ENCODE data around the gene ADAMTS1. TPM values are rescaled to one million over a fixed set of nuclear protein-coding genes. Genes with fewer than 3 reads are reported as not detected.

Gene ADAMTS1
- total and polyA plus RNA-seq, 12 donors: 9.3 to 111 (median 41.9) TPM

DNA sequence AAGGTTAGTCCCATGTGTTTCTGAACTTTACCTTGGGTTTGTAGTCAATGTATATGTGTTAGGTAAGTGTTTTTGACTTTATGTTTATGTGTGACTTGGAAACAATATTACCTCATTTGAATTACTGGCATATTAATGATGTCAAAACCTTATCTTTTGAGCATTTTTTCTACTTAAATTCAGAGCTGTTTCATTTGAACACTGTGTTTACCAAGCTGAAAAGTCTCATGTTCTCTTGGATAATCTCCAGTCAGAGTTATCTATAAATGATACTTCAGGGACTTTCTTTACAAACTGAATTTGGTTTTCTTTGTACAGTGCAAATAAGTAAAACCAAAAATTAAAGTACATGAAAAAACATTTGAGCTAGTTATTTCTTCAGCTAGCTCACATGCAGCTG is 30.0 kb downstream of the ADAMTS1 start:
- H3K36me3 ChIP-seq (replicated peaks in 1 of 2): no peaks in the 10 kb centered on the region
- no peak for DNase-seq
- no peaks in the 10 kb centered on the region for H3K4me1 ChIP-seq (replicated peaks in 1 of 2)
- H3K9me3 ChIP-seq (replicated peaks in 1 of 3): no peaks in the 10 kb centered on the region
- no peak overlapping the region for H3K27ac ChIP-seq
- no peak overlapping the region for H3K4me3 ChIP-seq
- intact Hi-C loops (cut with DNase I): no loop called here
- TF ChIP-seq, protein P1, sequence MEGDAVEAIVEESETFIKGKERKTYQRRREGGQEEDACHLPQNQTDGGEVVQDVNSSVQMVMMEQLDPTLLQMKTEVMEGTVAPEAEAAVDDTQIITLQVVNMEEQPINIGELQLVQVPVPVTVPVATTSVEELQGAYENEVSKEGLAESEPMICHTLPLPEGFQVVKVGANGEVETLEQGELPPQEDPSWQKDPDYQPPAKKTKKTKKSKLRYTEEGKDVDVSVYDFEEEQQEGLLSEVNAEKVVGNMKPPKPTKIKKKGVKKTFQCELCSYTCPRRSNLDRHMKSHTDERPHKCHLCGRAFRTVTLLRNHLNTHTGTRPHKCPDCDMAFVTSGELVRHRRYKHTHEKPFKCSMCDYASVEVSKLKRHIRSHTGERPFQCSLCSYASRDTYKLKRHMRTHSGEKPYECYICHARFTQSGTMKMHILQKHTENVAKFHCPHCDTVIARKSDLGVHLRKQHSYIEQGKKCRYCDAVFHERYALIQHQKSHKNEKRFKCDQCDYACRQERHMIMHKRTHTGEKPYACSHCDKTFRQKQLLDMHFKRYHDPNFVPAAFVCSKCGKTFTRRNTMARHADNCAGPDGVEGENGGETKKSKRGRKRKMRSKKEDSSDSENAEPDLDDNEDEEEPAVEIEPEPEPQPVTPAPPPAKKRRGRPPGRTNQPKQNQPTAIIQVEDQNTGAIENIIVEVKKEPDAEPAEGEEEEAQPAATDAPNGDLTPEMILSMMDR (IDR thresholded peaks at IDR 0.05): no peak
- no peak for TF ChIP-seq POLR2A (IDR thresholded peaks at IDR 0.05)
- H3K27me3 ChIP-seq: no peaks in the 10 kb centered on the region

DNA sequence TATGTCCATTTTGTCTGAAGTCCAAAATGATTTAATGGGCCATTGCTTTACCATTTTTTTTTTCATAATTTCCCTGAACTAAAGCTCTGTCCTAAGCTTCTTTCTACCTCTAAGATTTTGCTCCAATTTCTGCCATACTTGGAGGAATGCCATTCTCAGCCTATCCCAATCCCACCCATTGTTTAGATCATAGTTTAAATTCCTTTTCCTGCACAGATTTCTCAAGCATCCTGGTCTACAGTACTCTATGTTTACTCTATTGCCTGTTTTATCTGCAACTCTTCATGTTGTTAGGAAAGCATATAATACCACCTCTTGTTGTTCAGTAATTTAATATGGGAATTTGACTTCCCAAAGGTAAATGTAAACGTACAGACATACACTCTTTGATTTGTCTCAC is 30.8 kb downstream of the ADAMTS1 start:
- DNase-seq: no peak
- H3K27ac ChIP-seq: no peak overlapping the region
- TF ChIP-seq POLR2A (IDR thresholded peaks at IDR 0.05): no peak
- TF ChIP-seq, protein P1 (IDR thresholded peaks at IDR 0.05): no peak
- 0 to 72% (median 27%) methylated on average over 1 of the region's 1 CpG for WGBS, 4 donors
- no peaks in the 10 kb centered on the region for H3K36me3 ChIP-seq (replicated peaks in 1 of 2)
- H3K4me3 ChIP-seq: no peak overlapping the region
- intact Hi-C loops (cut with DNase I): no loop called here
- H3K4me1 ChIP-seq (replicated peaks in 1 of 2): no peaks in the 10 kb centered on the region
- H3K9me3 ChIP-seq (replicated peaks in 1 of 3): no peaks in the 10 kb centered on the region
- H3K27me3 ChIP-seq: no peaks in the 10 kb centered on the region

DNA sequence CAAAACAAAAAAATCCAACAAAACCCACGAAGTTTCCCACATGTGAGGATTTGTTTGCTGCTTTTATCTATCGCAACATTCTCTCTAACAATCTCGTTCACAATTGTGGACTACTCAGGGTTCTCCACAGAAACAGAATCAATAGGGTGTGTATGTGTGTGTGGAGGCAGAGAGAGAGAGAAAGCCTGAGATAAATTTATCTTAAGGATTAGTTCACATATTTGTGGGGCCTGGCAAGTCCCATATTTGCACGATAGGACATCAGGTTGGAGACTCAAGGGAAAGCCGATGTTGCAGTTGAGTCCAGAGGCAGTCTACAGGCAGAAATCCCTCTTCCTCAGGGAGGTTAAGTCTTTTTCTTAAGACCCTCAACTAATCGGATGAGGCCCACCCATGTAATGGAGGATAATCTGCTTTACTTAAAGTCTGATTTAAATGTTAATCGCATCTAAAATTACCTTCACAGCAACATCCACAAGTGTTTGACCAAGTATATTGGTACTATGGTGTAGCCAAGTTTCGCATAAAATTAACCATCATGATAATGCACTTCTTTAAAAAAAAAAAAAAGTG is 31.7 kb downstream of the ADAMTS1 start:
- TF ChIP-seq POLR2A (IDR thresholded peaks at IDR 0.05): no peak
- TF ChIP-seq, protein P1 (IDR thresholded peaks at IDR 0.05): no peak
- no peaks in the 10 kb centered on the region for H3K27me3 ChIP-seq
- no peaks in the 10 kb centered on the region for H3K36me3 ChIP-seq (replicated peaks in 1 of 2)
- H3K4me1 ChIP-seq (replicated peaks in 1 of 2): no peaks in the 10 kb centered on the region
- H3K27ac ChIP-seq: no peak overlapping the region
- intact Hi-C loops (cut with DNase I): no loop called here
- no peak overlapping the region for H3K4me3 ChIP-seq
- no peaks in the 10 kb centered on the region for H3K9me3 ChIP-seq (replicated peaks in 1 of 3)
- 62 to 83% (median 70%) methylated on average over 8 of the region's 8 CpGs for WGBS, 4 donors
- DNase-seq: no peak

DNA sequence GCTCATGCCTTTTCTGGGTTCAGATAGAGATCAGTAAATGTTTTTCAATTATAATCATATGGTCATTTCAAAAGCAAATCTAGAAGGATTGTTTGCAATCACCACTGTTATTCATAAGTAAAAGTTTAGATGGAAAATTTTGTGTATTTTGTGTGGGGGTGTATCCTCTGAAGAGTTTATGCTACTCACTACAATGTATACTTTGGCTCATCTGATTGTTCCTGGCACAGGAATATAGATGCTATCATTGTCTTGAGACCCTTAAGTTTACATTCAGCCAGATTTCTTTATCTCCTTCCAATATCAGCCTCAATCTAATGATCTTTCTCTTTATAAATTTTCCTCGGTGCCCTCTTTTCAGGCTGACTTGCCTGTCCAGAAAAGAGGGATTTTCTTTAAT is 33.0 kb downstream of the ADAMTS1 start:
- no peaks in the 10 kb centered on the region for H3K36me3 ChIP-seq (replicated peaks in 1 of 2)
- intact Hi-C loops (cut with DNase I): no loop called here
- H3K27ac ChIP-seq: no peak overlapping the region
- WGBS, 4 donors: 89 to 97% (median 91%) methylated on average over 1 of the region's 1 CpG
- H3K27me3 ChIP-seq: no peaks in the 10 kb centered on the region
- no peak overlapping the region for H3K4me3 ChIP-seq
- no peaks in the 10 kb centered on the region for H3K9me3 ChIP-seq (replicated peaks in 1 of 3)
- no peaks in the 10 kb centered on the region for H3K4me1 ChIP-seq (replicated peaks in 1 of 2)
- no peak for DNase-seq
- TF ChIP-seq, protein P1 (IDR thresholded peaks at IDR 0.05): no peak
- TF ChIP-seq POLR2A (IDR thresholded peaks at IDR 0.05): no peak
